ENCODE results near the gene NFILZ. TPM values are rescaled to one million over a fixed set of nuclear protein-coding genes. Genes with fewer than 3 reads are reported as not detected.

NFILZ gene
- total RNA-seq, 3 donors from 2014 or later: not detected

DNA sequence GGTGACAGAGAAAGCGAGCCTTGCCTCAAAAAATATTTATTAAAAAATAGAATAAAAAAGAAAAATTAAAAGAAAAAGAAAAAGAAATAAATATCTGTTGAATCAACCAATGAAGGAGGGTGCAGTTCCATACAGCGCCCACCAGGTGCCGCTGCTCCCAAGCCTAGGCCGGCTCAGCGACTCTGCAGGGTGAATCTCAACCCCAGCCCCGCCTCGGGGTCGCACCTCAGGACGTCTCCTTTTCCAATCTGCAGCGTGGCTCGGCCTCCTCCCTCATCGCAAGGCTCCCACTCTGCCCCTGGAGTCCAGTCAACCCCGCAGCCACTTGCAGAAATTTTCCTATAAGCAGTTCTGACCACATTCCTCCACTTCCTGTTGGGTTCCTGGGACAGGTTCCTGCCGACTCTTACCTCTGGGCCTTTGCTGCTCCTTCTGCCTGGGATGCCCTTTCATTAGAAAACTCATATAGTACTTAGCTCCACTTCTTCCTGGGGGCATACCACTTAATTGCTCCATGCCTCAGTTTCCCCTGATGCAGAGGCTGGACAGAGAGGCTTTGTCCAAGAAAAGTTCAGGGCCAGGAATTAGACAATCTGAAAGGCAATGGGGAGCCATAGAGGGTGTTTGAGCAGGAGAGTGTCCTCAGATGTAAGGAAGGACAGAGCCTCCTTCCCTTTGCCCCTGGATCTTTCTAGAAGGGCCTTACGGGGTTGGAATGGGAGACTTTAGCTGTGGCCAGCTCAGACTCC, 24.3 kb downstream of the NFILZ start:
- H3K4me1 ChIP-seq: no peaks in the 10 kb centered on the region
- intact Hi-C loops (cut with DNase I; ENCODE audit: low total_unique reads): no loop called here
- H3K36me3 ChIP-seq: no peaks in the 10 kb centered on the region
- TF ChIP-seq, protein P1, sequence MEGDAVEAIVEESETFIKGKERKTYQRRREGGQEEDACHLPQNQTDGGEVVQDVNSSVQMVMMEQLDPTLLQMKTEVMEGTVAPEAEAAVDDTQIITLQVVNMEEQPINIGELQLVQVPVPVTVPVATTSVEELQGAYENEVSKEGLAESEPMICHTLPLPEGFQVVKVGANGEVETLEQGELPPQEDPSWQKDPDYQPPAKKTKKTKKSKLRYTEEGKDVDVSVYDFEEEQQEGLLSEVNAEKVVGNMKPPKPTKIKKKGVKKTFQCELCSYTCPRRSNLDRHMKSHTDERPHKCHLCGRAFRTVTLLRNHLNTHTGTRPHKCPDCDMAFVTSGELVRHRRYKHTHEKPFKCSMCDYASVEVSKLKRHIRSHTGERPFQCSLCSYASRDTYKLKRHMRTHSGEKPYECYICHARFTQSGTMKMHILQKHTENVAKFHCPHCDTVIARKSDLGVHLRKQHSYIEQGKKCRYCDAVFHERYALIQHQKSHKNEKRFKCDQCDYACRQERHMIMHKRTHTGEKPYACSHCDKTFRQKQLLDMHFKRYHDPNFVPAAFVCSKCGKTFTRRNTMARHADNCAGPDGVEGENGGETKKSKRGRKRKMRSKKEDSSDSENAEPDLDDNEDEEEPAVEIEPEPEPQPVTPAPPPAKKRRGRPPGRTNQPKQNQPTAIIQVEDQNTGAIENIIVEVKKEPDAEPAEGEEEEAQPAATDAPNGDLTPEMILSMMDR (IDR thresholded peaks at IDR 0.05): peak; percentile 78 to 93 (median 87)
- TF ChIP-seq POLR2A (IDR thresholded peaks at IDR 0.05): no peak
- H3K27ac ChIP-seq: no peak overlapping the region
- DNase-seq (ENCODE audit: low spot score in 2 of 2): no peak
- H3K9me3 ChIP-seq: no peaks in the 10 kb centered on the region
- H3K27me3 ChIP-seq: peaks cover 0 to 21% of the 10 kb centered on the region in 2 donors
- no peak overlapping the region for H3K4me3 ChIP-seq

DNA sequence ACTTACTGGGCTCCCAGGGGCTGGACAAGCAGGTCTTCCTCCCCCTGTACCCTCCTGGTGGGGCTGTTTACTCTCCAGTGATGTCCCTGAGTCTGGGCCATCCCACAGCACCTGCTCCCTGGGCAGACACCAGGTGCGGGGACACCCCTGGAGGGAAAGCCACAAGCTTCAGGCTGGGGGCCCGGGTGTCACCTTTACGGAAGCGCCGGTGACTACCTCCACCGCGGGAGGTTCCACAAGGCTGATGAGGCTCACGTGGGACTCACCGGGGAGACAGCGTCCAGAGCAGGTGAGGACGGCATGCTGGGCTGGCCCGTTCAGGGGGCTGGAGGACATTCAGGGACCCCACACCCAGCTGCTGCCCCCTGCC, 24.9 kb downstream of the NFILZ start:
- H3K36me3 ChIP-seq: no peaks in the 10 kb centered on the region
- H3K27ac ChIP-seq: no peak overlapping the region
- no peak for DNase-seq (ENCODE audit: low spot score in 2 of 2)
- no peaks in the 10 kb centered on the region for H3K4me1 ChIP-seq
- H3K4me3 ChIP-seq: no peak overlapping the region
- no peaks in the 10 kb centered on the region for H3K9me3 ChIP-seq
- intact Hi-C loops (cut with DNase I; ENCODE audit: low total_unique reads): no loop called here
- peaks cover 0 to 21% of the 10 kb centered on the region in 2 donors for H3K27me3 ChIP-seq
- no peak for TF ChIP-seq POLR2AphosphoS5 (IDR thresholded peaks at IDR 0.05)
- no peak for TF ChIP-seq POLR2A (IDR thresholded peaks at IDR 0.05)
- TF ChIP-seq, protein P1 (IDR thresholded peaks at IDR 0.05): no peak

DNA sequence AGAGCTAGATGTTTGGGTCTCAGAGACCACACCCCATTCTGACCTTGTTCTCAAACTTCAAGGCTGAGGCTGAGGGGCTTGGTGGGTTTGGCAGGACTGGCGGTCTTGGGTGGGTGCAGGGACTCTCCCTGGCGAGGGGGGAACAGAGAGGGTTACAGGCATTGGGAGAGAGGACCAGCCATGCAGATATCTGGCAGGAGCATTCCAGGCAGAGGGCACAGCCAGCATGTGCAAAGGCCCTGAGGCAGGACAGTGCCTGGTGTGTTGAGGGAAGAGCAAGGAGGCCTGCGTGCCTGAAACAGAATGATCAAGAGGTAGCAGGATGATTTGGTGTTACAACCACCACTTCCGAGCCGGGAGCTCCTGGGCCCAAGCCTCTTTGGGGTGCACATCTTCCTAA, 27.4 kb downstream of the NFILZ start:
- Histone ChIP-seq H3K4me3 (no peak overlapping the region), H3K27ac (no peak overlapping the region), H3K4me1 (no peaks in the 10 kb centered on the region), H3K27me3 (peaks cover 0 to 27% of the 10 kb centered on the region in 2 donors), H3K36me3 (no peaks in the 10 kb centered on the region), H3K9me3 (no peaks in the 10 kb centered on the region)
- no peak for DNase-seq (ENCODE audit: low spot score in 2 of 2)
- no peak for TF ChIP-seq POLR2A (IDR thresholded peaks at IDR 0.05)
- TF ChIP-seq POLR2AphosphoS5 (IDR thresholded peaks at IDR 0.05): no peak
- TF ChIP-seq, protein P1 (IDR thresholded peaks at IDR 0.05): no peak
- intact Hi-C loops (cut with DNase I; ENCODE audit: low total_unique reads): no loop called here

DNA sequence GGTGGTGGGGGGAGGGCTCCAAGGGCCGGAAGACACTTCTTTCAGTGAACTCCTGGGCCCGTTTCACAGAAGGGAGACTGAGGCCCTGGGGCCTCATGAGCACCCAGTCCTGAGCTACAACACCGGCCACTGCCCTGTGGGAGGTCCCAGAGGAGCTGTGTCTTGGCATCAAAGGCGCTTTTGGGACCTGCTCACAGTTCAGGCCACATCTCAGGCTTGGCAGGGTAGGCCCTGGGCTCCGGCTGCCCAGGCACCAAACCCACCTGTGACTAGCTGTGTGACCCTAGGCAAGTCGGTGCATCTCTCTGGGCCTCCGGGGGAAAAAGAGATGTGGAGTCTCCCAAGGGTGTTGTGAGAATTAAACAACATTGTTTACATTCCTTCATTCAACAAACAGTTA, 29.5 kb downstream of the NFILZ start:
- H3K4me3 ChIP-seq: no peak overlapping the region
- no peak overlapping the region for H3K27ac ChIP-seq
- peaks cover 0 to 39% of the 10 kb centered on the region in 2 donors for H3K27me3 ChIP-seq
- TF ChIP-seq, protein P1 (IDR thresholded peaks at IDR 0.05): no peak
- TF ChIP-seq POLR2AphosphoS5 (IDR thresholded peaks at IDR 0.05) (no peak), POLR2A (IDR thresholded peaks at IDR 0.05) (no peak)
- H3K9me3 ChIP-seq: no peaks in the 10 kb centered on the region
- H3K4me1 ChIP-seq: no peaks in the 10 kb centered on the region
- H3K36me3 ChIP-seq: no peaks in the 10 kb centered on the region
- no peak for DNase-seq (ENCODE audit: low spot score in 2 of 2)
- intact Hi-C loops (cut with DNase I; ENCODE audit: low total_unique reads): no loop called here

DNA sequence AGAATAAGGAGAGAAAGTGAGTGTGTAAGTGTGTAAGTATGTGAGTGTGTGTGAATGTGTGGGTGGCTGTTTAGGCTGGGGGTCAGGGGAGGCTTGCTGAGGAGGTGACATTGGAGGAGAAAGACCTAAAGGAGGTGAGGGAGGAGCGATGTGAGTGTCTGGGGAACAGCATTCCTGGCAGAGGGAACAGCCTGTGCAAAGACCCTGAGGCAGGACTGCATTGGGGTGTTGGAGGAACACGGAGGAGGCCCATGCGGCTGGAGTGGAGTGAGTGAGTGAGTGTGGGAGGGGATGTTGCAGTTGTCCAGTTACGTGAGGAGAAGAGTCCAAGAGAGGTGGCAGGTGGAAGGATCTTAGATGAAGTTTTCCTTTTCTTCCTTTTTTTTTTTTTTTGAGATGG, 31.8 kb downstream of the NFILZ start:
- TF ChIP-seq, protein P1 (IDR thresholded peaks at IDR 0.05): no peak
- no peak for TF ChIP-seq POLR2AphosphoS5 (IDR thresholded peaks at IDR 0.05)
- no peak for TF ChIP-seq POLR2A (IDR thresholded peaks at IDR 0.05)
- Histone ChIP-seq H3K27ac (no peak overlapping the region), H3K4me1 (no peaks in the 10 kb centered on the region), H3K27me3 (peaks cover 0 to 46% of the 10 kb centered on the region in 2 donors), H3K9me3 (no peaks in the 10 kb centered on the region), H3K36me3 (no peaks in the 10 kb centered on the region), H3K4me3 (no peak overlapping the region)
- no peak for DNase-seq (ENCODE audit: low spot score in 2 of 2)
- intact Hi-C loops (cut with DNase I; ENCODE audit: low total_unique reads): no loop called here
